T follicular helper cell (primary cell): ENCODE measurements around the gene UGT1A6.
"Not testable (repeated sequence)": the region's sequence is repeated elsewhere in the genome, so short reads cannot be mapped to it uniquely, and the experiment has no call there.

Experiments
- DNase-seq: peaks from one replicate; pipeline ENCODE4 v3.0.0-alpha.2; 2020; ENCODE audit warnings: low read depth

The UGT1A6 gene

GRCh38 chr2:233728723-233729301 lies 36.1 kb downstream of the UGT1A6 start, which contains the start of gene UGT1A3:
Gene UGT1A3 (plus strand): TSS chr2:233729042. CDS start chr2:233729127, 85 bp downstream.
- no peak for DNase-seq

- not testable (repeated sequence) for DNase-seq
These were observed 44.4 kb downstream of the UGT1A6 start for GRCh38 chr2:233736868-233737653.

GRCh38 chr2:233740870-233741269 lies 48.2 kb downstream of the UGT1A6 start:
- no peak for DNase-seq

- no peak for DNase-seq
These were observed 51.0 kb downstream of the UGT1A6 start for GRCh38 chr2:233743464-233744259.

GRCh38 chr2:233745073-233745755 lies 52.5 kb downstream of the UGT1A6 start:
- DNase-seq, result no peak

GRCh38 chr2:233745838-233746237 lies 53.1 kb downstream of the UGT1A6 start:
- not testable (repeated sequence) for DNase-seq

GRCh38 chr2:233746475-233747282 lies 54.0 kb downstream of the UGT1A6 start:
- DNase-seq, result no peak

GRCh38 chr2:233747283-233747544 lies 54.5 kb downstream of the UGT1A6 start:
- DNase-seq, result no peak

- DNase-seq, result not testable (repeated sequence)
These were observed 58.0 kb downstream of the UGT1A6 start for GRCh38 chr2:233750689-233751088.

- not testable (repeated sequence) for DNase-seq
These were observed 58.7 kb downstream of the UGT1A6 start for GRCh38 chr2:233751212-233752009.

- no peak for DNase-seq
These were observed 62.4 kb downstream of the UGT1A6 start for GRCh38 chr2:233754872-233755611.

- DNase-seq, result no peak
These were observed 63.9 kb downstream of the UGT1A6 start for GRCh38 chr2:233756429-233757081.

- no peak for DNase-seq
These were observed 65.5 kb downstream of the UGT1A6 start for GRCh38 chr2:233758141-233758540.

GRCh38 chr2:233758849-233759248 lies 66.2 kb downstream of the UGT1A6 start:
- DNase-seq, result no peak

- no peak for DNase-seq
These were observed 67.4 kb downstream of the UGT1A6 start, which contains the start of gene UGT1A1 for GRCh38 chr2:233760043-233760442. Gene UGT1A1 (plus strand): TSS chr2:233760270. CDS start chr2:233760288, 18 bp downstream.

- DNase-seq, result no peak
These were observed 68.5 kb downstream of the UGT1A6 start for GRCh38 chr2:233761040-233761769.

- DNase-seq, result no peak
These were observed 71.6 kb downstream of the UGT1A6 start for GRCh38 chr2:233764264-233764663.

GRCh38 chr2:233764761-233765160 lies 72.1 kb downstream of the UGT1A6 start:
- no peak for DNase-seq
